ENCODE data around the gene RXYLT1. TPM values are rescaled to one million over a fixed set of nuclear protein-coding genes. Genes with fewer than 3 reads are reported as not detected.

The RXYLT1 gene
- total and polyA plus RNA-seq, 5 experiments from 2014 or later: 16.0 to 22.4 (median 20.8) TPM

DNA sequence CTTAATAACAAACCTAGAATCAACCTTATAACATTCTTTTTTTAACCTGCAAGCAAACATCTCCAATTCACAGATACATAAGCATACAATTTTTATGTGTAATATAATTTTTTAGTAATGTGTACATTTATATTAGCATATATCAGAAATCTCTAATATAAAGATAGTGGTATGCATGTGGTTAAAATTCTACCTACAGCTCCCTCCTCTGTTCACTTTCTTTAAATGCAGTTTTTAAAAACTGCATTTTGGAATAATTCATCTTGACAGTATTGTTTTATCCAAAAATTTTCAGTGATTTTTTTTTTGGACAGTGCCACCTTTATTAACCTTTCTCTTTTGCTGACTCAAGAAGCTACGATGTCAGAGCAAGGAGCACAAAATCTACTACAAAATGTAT is 13.2 kb upstream of the RXYLT1 start:
- Mint-ChIP-seq H3K36me3 (peaks cover 0 to 29% (median 10%) of the 10 kb centered on the region in 3 donors), H3K27me3 (peaks cover 7 to 25% (median 10%) of the 10 kb centered on the region in 5 donors), H3K27ac (no peak overlapping the region), H3K4me1 (no peaks in the 10 kb centered on the region), H3K4me3 (no peak overlapping the region), H3K9me3 (peaks cover 0 to 30% (median 12%) of the 10 kb centered on the region in 9 donors)
- POLR2A ChIA-PET: interaction anchor here (0.6 kb wide), 1 partner anchor 32 kb away, joined by 4 read pairs; no protein-coding TSS in a partner anchor
- ATAC-seq: no peak
- DNase-seq: no peak

DNA sequence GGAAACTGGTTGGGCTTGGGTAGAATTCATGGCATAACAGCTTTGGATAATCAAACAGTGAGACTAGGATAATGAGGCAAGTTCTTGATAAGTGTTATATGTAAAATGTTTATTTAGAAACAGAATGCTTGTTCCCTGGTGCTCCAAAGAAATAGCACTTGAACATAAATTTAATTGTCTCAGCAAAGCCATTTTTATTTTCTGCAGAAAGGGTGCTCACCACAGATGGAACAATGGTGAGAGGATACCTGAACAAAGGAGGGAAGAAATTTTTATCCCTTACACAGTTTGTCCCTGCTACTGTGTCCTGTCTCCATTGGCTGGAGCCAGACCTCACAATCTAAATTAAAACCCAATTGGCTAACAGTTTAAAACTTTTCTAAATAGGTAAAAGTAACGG is 9.3 kb upstream of the RXYLT1 start:
- no peak overlapping the region for H3K4me3 Mint-ChIP-seq
- H3K4me1 Mint-ChIP-seq: no peaks in the 10 kb centered on the region
- peaks cover 0 to 29% (median 10%) of the 10 kb centered on the region in 3 donors for H3K36me3 Mint-ChIP-seq
- H3K27ac Mint-ChIP-seq: no peak overlapping the region
- DNase-seq (no peak), ATAC-seq (no peak)
- H3K27me3 Mint-ChIP-seq: peaks cover 5 to 9% (median 5%) of the 10 kb centered on the region in 5 donors
- H3K9me3 Mint-ChIP-seq: peaks cover 0 to 30% (median 12%) of the 10 kb centered on the region in 9 donors
- POLR2A ChIA-PET: no interaction called here

DNA sequence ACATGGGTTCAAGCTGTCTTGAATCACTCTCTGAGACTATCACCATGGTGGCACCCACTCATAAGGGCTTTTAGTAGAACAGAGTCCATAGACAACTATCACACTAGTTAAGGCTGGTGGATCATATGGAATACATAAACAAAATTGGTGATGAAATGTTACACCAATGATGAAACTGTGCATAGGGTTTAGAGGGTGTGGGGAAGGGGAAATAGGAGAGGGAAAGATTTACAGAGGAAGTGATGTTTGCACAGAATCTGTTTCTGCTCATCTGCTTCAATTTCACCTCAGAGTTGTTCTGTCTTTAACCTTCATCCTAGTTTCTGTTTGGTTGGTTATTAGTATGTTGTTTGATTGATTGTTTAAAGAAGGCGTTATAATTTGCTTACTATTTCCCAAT is 2.4 kb upstream of the RXYLT1 start:
- Mint-ChIP-seq H3K4me3 (no peak overlapping the region), H3K4me1 (peaks cover 8 to 28% (median 20%) of the 10 kb centered on the region in 4 donors), H3K27me3 (peaks cover 0 to 5% (median 1%) of the 10 kb centered on the region in 5 donors), H3K36me3 (peaks cover 0 to 2% (median under 1%) of the 10 kb centered on the region in 3 donors), H3K9me3 (peaks cover 0 to under 1% (median 0%) of the 10 kb centered on the region in 9 donors), H3K27ac (no peak overlapping the region)
- DNase-seq (no peak), ATAC-seq (no peak)
- POLR2A ChIA-PET: no interaction called here

DNA sequence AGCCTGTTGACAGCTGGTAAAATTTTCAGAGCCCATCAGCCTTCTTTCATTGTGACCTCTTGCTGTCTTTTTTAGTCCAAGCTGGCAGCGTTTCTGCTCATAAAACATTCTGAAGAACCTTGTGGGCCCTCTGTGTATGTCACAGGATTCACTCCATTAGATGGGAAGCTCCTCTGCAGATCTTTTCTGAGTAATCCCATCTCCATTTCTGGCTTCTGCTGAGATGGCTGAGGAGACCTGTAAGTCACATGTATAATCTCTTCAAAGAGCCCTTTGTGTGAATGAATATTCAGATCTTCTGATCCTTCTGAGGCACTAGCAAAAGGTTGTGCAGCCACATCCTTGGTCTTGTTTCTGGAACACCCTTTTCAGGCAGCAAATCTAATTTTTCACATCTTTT is 2.8 kb downstream of the RXYLT1 start:
- no peaks in the 10 kb centered on the region for H3K27me3 Mint-ChIP-seq

GRCh38 chr12:63787306-63787705 is 7.6 kb downstream of the RXYLT1 start:
- DNase-seq: no peak
- Mint-ChIP-seq H3K9me3 (no peaks in the 10 kb centered on the region), H3K4me1 (peaks cover 3 to 24% (median 11%) of the 10 kb centered on the region in 4 donors), H3K27ac (no peak overlapping the region), H3K27me3 (no peaks in the 10 kb centered on the region), H3K36me3 (peaks cover 14 to 74% (median 46%) of the 10 kb centered on the region in 3 donors), H3K4me3 (no peak overlapping the region)
- POLR2A ChIA-PET: no interaction called here
- no peak for ATAC-seq

More for the DNA sequence above, 2.8 kb downstream of the RXYLT1 start:
- Mint-ChIP-seq H3K9me3 (no peaks in the 10 kb centered on the region), H3K36me3 (peaks cover 4 to 39% (median 25%) of the 10 kb centered on the region in 3 donors), H3K27ac (peak overlapping the region in 1 of 10 donors; percentile 20), H3K4me3 (no peak overlapping the region), H3K4me1 (peaks cover 13 to 31% (median 30%) of the 10 kb centered on the region in 4 donors)
- DNase-seq (no peak), ATAC-seq (no peak)
- POLR2A ChIA-PET: no interaction called here

- peak overlapping the region in 2 of 10 donors; percentile 5 to 59 for H3K27ac Mint-ChIP-seq
- H3K4me3 Mint-ChIP-seq: no peak overlapping the region
- H3K27me3 Mint-ChIP-seq: no peaks in the 10 kb centered on the region
- ATAC-seq: no peak
- DNase-seq: no peak
- no peaks in the 10 kb centered on the region for H3K9me3 Mint-ChIP-seq
- peaks cover 14 to 53% (median 31%) of the 10 kb centered on the region in 3 donors for H3K36me3 Mint-ChIP-seq
- H3K4me1 Mint-ChIP-seq: peaks cover 0 to 9% (median 7%) of the 10 kb centered on the region in 4 donors
- POLR2A ChIA-PET: no interaction called here
Measured at GRCh38 chr12:63790608-63790945, 10.9 kb downstream of the RXYLT1 start.

- H3K9me3 Mint-ChIP-seq: no peaks in the 10 kb centered on the region
- POLR2A ChIA-PET: no interaction called here
- H3K36me3 Mint-ChIP-seq: peaks cover 11 to 45% (median 25%) of the 10 kb centered on the region in 3 donors
- DNase-seq: no peak
- no peaks in the 10 kb centered on the region for H3K27me3 Mint-ChIP-seq
- no peak overlapping the region for H3K4me3 Mint-ChIP-seq
- H3K4me1 Mint-ChIP-seq: peaks cover 0 to 8% (median 6%) of the 10 kb centered on the region in 4 donors
- no peak for ATAC-seq
- no peak overlapping the region for H3K27ac Mint-ChIP-seq
Measured at GRCh38 chr12:63792338-63792737, 12.6 kb downstream of the RXYLT1 start.

GRCh38 chr12:63795032-63795687 is 15.5 kb downstream of the RXYLT1 start:
- no peaks in the 10 kb centered on the region for H3K27me3 Mint-ChIP-seq
- no peak for ATAC-seq
- no peak for DNase-seq
- peaks cover 0 to 5% (median 0%) of the 10 kb centered on the region in 4 donors for H3K4me1 Mint-ChIP-seq
- H3K4me3 Mint-ChIP-seq: no peak overlapping the region
- no peaks in the 10 kb centered on the region for H3K9me3 Mint-ChIP-seq
- POLR2A ChIA-PET: interaction anchor here (0.7 kb wide), 1 partner anchor 30 kb away, joined by 5 read pairs; no protein-coding TSS in a partner anchor
- H3K27ac Mint-ChIP-seq: no peak overlapping the region
- peaks cover 5 to 19% (median 10%) of the 10 kb centered on the region in 3 donors for H3K36me3 Mint-ChIP-seq

- ATAC-seq: no peak
- Mint-ChIP-seq H3K27ac (peak overlapping the region in 1 of 10 donors; percentile 5), H3K9me3 (no peaks in the 10 kb centered on the region)
Measured at GRCh38 chr12:63795944-63796343, 16.2 kb downstream of the RXYLT1 start.

GRCh38 chr12:63802012-63802608 is 22.4 kb downstream of the RXYLT1 start:
- peak in 3 of 10 donors; percentile 25 to 32 (median 31) for DNase-seq
- no peak for ATAC-seq
- Mint-ChIP-seq H3K4me1 (peaks cover 0 to 2% (median 0%) of the 10 kb centered on the region in 4 donors), H3K9me3 (no peaks in the 10 kb centered on the region), H3K36me3 (peaks cover 0 to 16% (median 1%) of the 10 kb centered on the region in 3 donors), H3K27ac (no peak overlapping the region), H3K27me3 (no peaks in the 10 kb centered on the region), H3K4me3 (no peak overlapping the region)
- POLR2A ChIA-PET: no interaction called here

More at GRCh38 chr12:63795944-63796343, 16.2 kb downstream of the RXYLT1 start:
- H3K4me1 Mint-ChIP-seq: peaks cover 0 to 2% (median 0%) of the 10 kb centered on the region in 4 donors
- POLR2A ChIA-PET: no interaction called here
- H3K27me3 Mint-ChIP-seq: no peaks in the 10 kb centered on the region
- no peak for DNase-seq
- H3K36me3 Mint-ChIP-seq: peaks cover 0 to 11% (median 5%) of the 10 kb centered on the region in 3 donors
- no peak overlapping the region for H3K4me3 Mint-ChIP-seq

- H3K4me3 Mint-ChIP-seq: no peak overlapping the region
- no peak overlapping the region for H3K27ac Mint-ChIP-seq
- DNase-seq (no peak), ATAC-seq (no peak)
- POLR2A ChIA-PET: no interaction called here
- H3K9me3 Mint-ChIP-seq: no peaks in the 10 kb centered on the region
- peaks cover 0 to 16% (median 4%) of the 10 kb centered on the region in 3 donors for H3K36me3 Mint-ChIP-seq
- no peaks in the 10 kb centered on the region for H3K27me3 Mint-ChIP-seq
- no peaks in the 10 kb centered on the region for H3K4me1 Mint-ChIP-seq
Measured at GRCh38 chr12:63804746-63805145, 25.0 kb downstream of the RXYLT1 start.

GRCh38 chr12:63805704-63806672 is 26.3 kb downstream of the RXYLT1 start:
- POLR2A ChIA-PET: no interaction called here
- DNase-seq (no peak), ATAC-seq (no peak)
- Mint-ChIP-seq H3K4me1 (peaks cover 0 to 1% (median 0%) of the 10 kb centered on the region in 4 donors), H3K9me3 (no peaks in the 10 kb centered on the region), H3K36me3 (peaks cover 0 to 16% (median 4%) of the 10 kb centered on the region in 3 donors), H3K27ac (no peak overlapping the region), H3K27me3 (no peaks in the 10 kb centered on the region), H3K4me3 (no peak overlapping the region)
